Measurements from ENCODE around the gene KCNMA1.

Gene KCNMA1

GRCh38 chr10:77244286-77244685, 393.3 kb downstream of the KCNMA1 start:
- H3K36me3 ChIP-seq (ENCODE audit: control insufficient read depth, insufficient read depth, low read length), result no peaks in the 10 kb centered on the region
- no peaks in the 10 kb centered on the region for H3K9me3 ChIP-seq (ENCODE audit: control insufficient read depth, low read length)
- H3K4me1 ChIP-seq (ENCODE audit: control insufficient read depth, insufficient read depth, low read length, poor library complexity, severe bottlenecking), result no peaks in the 10 kb centered on the region
- no peaks in the 10 kb centered on the region for H3K27me3 ChIP-seq (replicated peaks; ENCODE audit: control insufficient read depth, insufficient read depth, low read length, poor library complexity, severe bottlenecking)
- H3K27ac ChIP-seq (ENCODE audit: insufficient read depth, low read length, poor library complexity, severe bottlenecking), result no peak overlapping the region
- H3K4me3 ChIP-seq (ENCODE audit: insufficient read depth, low read depth, low read length, poor library complexity, severe bottlenecking), result no peak overlapping the region
- DNase-seq, result no peak

DNA sequence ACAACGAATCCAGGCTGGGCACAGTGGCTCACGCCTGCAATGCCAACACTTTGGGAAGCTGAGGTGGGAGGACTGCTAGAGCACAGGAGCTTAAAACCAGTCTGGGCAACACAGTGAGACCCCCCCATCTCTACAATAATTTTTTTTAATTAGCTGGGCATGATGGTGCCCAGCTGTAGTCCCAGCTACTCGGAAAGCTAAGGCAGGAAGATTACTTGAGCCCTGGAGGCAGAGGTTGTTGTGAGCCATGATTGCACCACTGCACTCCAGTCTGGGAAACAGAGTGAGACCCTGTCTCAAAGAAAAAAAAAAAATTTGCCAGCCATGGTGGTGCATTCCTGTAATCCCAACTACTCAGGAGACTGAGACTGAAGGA, 396.3 kb downstream of the KCNMA1 start:
- Histone ChIP-seq H3K36me3 (ENCODE audit: control insufficient read depth, insufficient read depth, low read length) (no peaks in the 10 kb centered on the region), H3K27ac (ENCODE audit: insufficient read depth, low read length, poor library complexity, severe bottlenecking) (no peak overlapping the region), H3K9me3 (ENCODE audit: control insufficient read depth, low read length) (no peaks in the 10 kb centered on the region), H3K4me3 (ENCODE audit: insufficient read depth, low read depth, low read length, poor library complexity, severe bottlenecking) (no peak overlapping the region), H3K4me1 (ENCODE audit: control insufficient read depth, insufficient read depth, low read length, poor library complexity, severe bottlenecking) (no peaks in the 10 kb centered on the region), H3K27me3 (replicated peaks; ENCODE audit: control insufficient read depth, insufficient read depth, low read length, poor library complexity, severe bottlenecking) (no peaks in the 10 kb centered on the region)
- DNase-seq, result no peak

DNA sequence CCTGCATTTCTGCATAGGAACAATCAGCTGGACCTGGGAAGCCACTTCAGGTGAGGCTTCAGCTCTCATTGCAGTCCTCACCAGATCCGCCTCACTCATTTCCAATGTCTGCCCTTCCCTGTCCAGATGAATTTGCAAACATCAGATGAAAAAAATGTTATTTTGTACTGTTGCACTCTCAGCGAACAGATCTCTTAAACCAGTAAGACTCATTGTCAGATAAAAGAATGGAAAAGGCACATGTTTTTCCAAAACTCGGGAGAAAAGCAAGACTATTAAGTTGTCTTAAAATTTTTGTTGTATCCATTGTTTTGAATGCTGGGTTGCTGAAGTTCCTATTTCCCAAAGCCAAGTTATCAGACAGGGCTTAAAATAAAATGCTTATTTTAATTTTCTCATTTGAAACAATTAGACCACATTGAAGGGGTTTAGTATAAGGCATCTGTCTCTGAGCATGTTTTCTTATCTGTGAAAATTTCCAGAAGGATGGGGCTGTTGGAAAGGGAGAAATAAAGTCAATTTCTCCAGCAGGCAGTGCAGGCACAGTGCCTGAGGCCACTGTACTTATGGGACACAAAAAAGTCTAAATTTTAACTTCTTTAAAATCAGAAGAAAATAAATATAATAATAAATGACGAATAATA, 396.8 kb downstream of the KCNMA1 start:
- H3K9me3 ChIP-seq (ENCODE audit: control insufficient read depth, low read length), result no peaks in the 10 kb centered on the region
- no peak for DNase-seq
- no peaks in the 10 kb centered on the region for H3K36me3 ChIP-seq (ENCODE audit: control insufficient read depth, insufficient read depth, low read length)
- no peak overlapping the region for H3K27ac ChIP-seq (ENCODE audit: insufficient read depth, low read length, poor library complexity, severe bottlenecking)
- H3K27me3 ChIP-seq (replicated peaks; ENCODE audit: control insufficient read depth, insufficient read depth, low read length, poor library complexity, severe bottlenecking), result no peaks in the 10 kb centered on the region
- H3K4me3 ChIP-seq (ENCODE audit: insufficient read depth, low read depth, low read length, poor library complexity, severe bottlenecking), result no peak overlapping the region
- H3K4me1 ChIP-seq (ENCODE audit: control insufficient read depth, insufficient read depth, low read length, poor library complexity, severe bottlenecking), result no peaks in the 10 kb centered on the region

DNA sequence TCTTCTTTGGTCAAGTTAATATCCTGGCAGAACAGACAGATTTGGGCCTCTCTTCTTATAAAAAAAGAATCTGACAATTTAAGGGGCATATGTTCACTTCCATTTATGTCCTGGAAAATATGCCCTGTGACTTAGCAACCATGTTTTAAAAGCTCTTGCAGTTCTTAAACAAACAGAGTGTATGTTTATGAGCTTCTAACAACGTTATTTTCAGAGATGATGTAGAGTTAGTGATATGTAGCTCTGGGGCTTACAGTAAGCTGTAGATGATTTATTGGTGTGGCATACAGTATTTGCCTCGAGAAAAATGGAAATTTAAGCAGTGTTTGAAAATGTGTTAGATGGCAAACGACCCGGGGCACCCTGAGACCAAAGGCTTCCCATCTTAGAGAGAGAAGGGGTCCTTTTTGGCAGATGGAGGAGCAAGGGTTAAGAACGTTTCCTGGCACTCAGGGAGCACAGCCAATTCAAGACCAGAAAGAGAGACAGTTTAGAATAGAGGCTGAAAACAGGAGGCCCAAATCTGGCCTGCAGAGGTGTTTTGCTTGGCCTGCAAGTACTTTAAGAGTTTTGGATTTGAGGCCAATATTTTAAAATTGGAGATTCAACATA, 397.5 kb downstream of the KCNMA1 start:
- Histone ChIP-seq H3K4me1 (ENCODE audit: control insufficient read depth, insufficient read depth, low read length, poor library complexity, severe bottlenecking) (no peaks in the 10 kb centered on the region), H3K36me3 (ENCODE audit: control insufficient read depth, insufficient read depth, low read length) (no peaks in the 10 kb centered on the region), H3K4me3 (ENCODE audit: insufficient read depth, low read depth, low read length, poor library complexity, severe bottlenecking) (no peak overlapping the region), H3K27me3 (replicated peaks; ENCODE audit: control insufficient read depth, insufficient read depth, low read length, poor library complexity, severe bottlenecking) (no peaks in the 10 kb centered on the region), H3K9me3 (ENCODE audit: control insufficient read depth, low read length) (no peaks in the 10 kb centered on the region), H3K27ac (ENCODE audit: insufficient read depth, low read length, poor library complexity, severe bottlenecking) (no peak overlapping the region)
- no peak for DNase-seq

- H3K4me3 ChIP-seq (ENCODE audit: insufficient read depth, low read depth, low read length, poor library complexity, severe bottlenecking), result no peak overlapping the region
- no peak overlapping the region for H3K27ac ChIP-seq (ENCODE audit: insufficient read depth, low read length, poor library complexity, severe bottlenecking)
- no peaks in the 10 kb centered on the region for H3K36me3 ChIP-seq (ENCODE audit: control insufficient read depth, insufficient read depth, low read length)
- no peak for DNase-seq
- no peaks in the 10 kb centered on the region for H3K4me1 ChIP-seq (ENCODE audit: control insufficient read depth, insufficient read depth, low read length, poor library complexity, severe bottlenecking)
- H3K9me3 ChIP-seq (ENCODE audit: control insufficient read depth, low read length), result no peaks in the 10 kb centered on the region
- no peaks in the 10 kb centered on the region for H3K27me3 ChIP-seq (replicated peaks; ENCODE audit: control insufficient read depth, insufficient read depth, low read length, poor library complexity, severe bottlenecking)
These were observed 400.5 kb downstream of the KCNMA1 start for GRCh38 chr10:77237120-77237519.

GRCh38 chr10:77236700-77237099, 400.9 kb downstream of the KCNMA1 start:
- Histone ChIP-seq H3K27ac (ENCODE audit: insufficient read depth, low read length, poor library complexity, severe bottlenecking) (no peak overlapping the region), H3K4me3 (ENCODE audit: insufficient read depth, low read depth, low read length, poor library complexity, severe bottlenecking) (no peak overlapping the region), H3K27me3 (replicated peaks; ENCODE audit: control insufficient read depth, insufficient read depth, low read length, poor library complexity, severe bottlenecking) (no peaks in the 10 kb centered on the region), H3K36me3 (ENCODE audit: control insufficient read depth, insufficient read depth, low read length) (no peaks in the 10 kb centered on the region), H3K4me1 (ENCODE audit: control insufficient read depth, insufficient read depth, low read length, poor library complexity, severe bottlenecking) (no peaks in the 10 kb centered on the region), H3K9me3 (ENCODE audit: control insufficient read depth, low read length) (no peaks in the 10 kb centered on the region)
- no peak for DNase-seq

DNA sequence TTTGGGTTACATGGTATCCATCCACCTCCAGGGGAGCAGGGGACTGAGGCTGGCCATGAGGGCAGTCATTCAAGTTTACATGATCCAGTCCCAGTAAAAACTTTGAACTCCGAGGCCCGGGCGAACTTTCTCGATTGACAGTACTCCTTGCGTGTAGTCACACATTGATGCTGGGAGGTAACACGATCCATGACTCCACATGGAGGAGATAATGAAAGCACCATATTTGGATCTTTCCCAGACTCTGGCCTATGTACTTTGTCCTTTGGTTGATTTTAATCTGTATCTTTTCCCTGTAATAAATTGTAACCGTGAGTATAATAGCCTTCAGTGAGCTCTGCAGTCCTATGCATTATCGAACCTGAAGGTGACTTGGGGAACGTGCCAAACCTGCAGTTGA, 401.6 kb downstream of the KCNMA1 start:
- Histone ChIP-seq H3K27ac (ENCODE audit: insufficient read depth, low read length, poor library complexity, severe bottlenecking) (no peak overlapping the region), H3K36me3 (ENCODE audit: control insufficient read depth, insufficient read depth, low read length) (no peaks in the 10 kb centered on the region), H3K9me3 (ENCODE audit: control insufficient read depth, low read length) (no peaks in the 10 kb centered on the region), H3K27me3 (replicated peaks; ENCODE audit: control insufficient read depth, insufficient read depth, low read length, poor library complexity, severe bottlenecking) (no peaks in the 10 kb centered on the region), H3K4me3 (ENCODE audit: insufficient read depth, low read depth, low read length, poor library complexity, severe bottlenecking) (no peak overlapping the region), H3K4me1 (ENCODE audit: control insufficient read depth, insufficient read depth, low read length, poor library complexity, severe bottlenecking) (no peaks in the 10 kb centered on the region)
- DNase-seq, result no peak

DNA sequence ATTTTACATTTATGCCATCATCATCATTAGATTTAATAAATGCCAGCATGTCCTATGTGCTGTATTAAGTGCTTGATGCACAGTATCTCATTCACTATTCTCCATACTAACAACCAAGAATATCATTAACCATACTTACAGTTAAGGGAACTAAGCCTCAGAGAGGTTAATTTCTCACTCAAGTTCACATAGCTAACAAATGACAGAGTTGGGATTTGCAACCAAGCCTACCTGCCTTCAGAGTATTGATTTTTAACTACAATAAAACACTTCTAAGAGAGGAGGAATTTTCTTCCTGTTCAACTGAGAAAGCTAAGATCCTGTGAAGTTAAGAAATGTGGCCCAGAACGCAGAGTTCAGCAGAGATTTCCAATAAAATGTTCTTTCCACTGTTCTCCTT, 403.0 kb downstream of the KCNMA1 start:
- Histone ChIP-seq H3K4me3 (ENCODE audit: insufficient read depth, low read depth, low read length, poor library complexity, severe bottlenecking) (no peak overlapping the region), H3K27me3 (replicated peaks; ENCODE audit: control insufficient read depth, insufficient read depth, low read length, poor library complexity, severe bottlenecking) (no peaks in the 10 kb centered on the region), H3K9me3 (ENCODE audit: control insufficient read depth, low read length) (no peaks in the 10 kb centered on the region), H3K4me1 (ENCODE audit: control insufficient read depth, insufficient read depth, low read length, poor library complexity, severe bottlenecking) (no peaks in the 10 kb centered on the region), H3K27ac (ENCODE audit: insufficient read depth, low read length, poor library complexity, severe bottlenecking) (no peak overlapping the region), H3K36me3 (ENCODE audit: control insufficient read depth, insufficient read depth, low read length) (no peaks in the 10 kb centered on the region)
- no peak for DNase-seq

- Histone ChIP-seq H3K36me3 (ENCODE audit: control insufficient read depth, insufficient read depth, low read length) (no peaks in the 10 kb centered on the region), H3K4me3 (ENCODE audit: insufficient read depth, low read depth, low read length, poor library complexity, severe bottlenecking) (no peak overlapping the region)
- DNase-seq, result no peak
These were observed 404.1 kb downstream of the KCNMA1 start for GRCh38 chr10:77233466-77233865.

GRCh38 chr10:77231884-77232610, 405.6 kb downstream of the KCNMA1 start:
- H3K27me3 ChIP-seq (replicated peaks; ENCODE audit: control insufficient read depth, insufficient read depth, low read length, poor library complexity, severe bottlenecking), result no peaks in the 10 kb centered on the region
- no peak for DNase-seq
- H3K4me1 ChIP-seq (ENCODE audit: control insufficient read depth, insufficient read depth, low read length, poor library complexity, severe bottlenecking), result no peaks in the 10 kb centered on the region
- no peak overlapping the region for H3K4me3 ChIP-seq (ENCODE audit: insufficient read depth, low read depth, low read length, poor library complexity, severe bottlenecking)
- no peaks in the 10 kb centered on the region for H3K9me3 ChIP-seq (ENCODE audit: control insufficient read depth, low read length)
- H3K36me3 ChIP-seq (ENCODE audit: control insufficient read depth, insufficient read depth, low read length), result no peaks in the 10 kb centered on the region
- H3K27ac ChIP-seq (ENCODE audit: insufficient read depth, low read length, poor library complexity, severe bottlenecking), result no peak overlapping the region

More at GRCh38 chr10:77233466-77233865, 404.1 kb downstream of the KCNMA1 start:
- no peaks in the 10 kb centered on the region for H3K27me3 ChIP-seq (replicated peaks; ENCODE audit: control insufficient read depth, insufficient read depth, low read length, poor library complexity, severe bottlenecking)
- no peaks in the 10 kb centered on the region for H3K9me3 ChIP-seq (ENCODE audit: control insufficient read depth, low read length)
- H3K27ac ChIP-seq (ENCODE audit: insufficient read depth, low read length, poor library complexity, severe bottlenecking), result no peak overlapping the region
- H3K4me1 ChIP-seq (ENCODE audit: control insufficient read depth, insufficient read depth, low read length, poor library complexity, severe bottlenecking), result no peaks in the 10 kb centered on the region

All from effector memory CD4-positive, alpha-beta T cell (primary cell).